ENCODE measurements around the gene ALG14. TPM values are rescaled to one million over a fixed set of nuclear protein-coding genes. Genes with fewer than 3 reads are reported as not detected.

ALG14 gene
- total and polyA plus RNA-seq, 2 donors (not counting 1 experiment from before 2014, with no cell fraction given): 0.92 to 2.6 TPM

GRCh38 chr1:94926915-94927404, 145.8 kb downstream of the ALG14 start, which contains the start of gene CNN3:
Gene CNN3, minus strand, starts transcription at chr1:94927110. Its CDS starts 216 bp downstream, at chr1:94926894.
- Histone ChIP-seq H3K27ac (ENCODE audit: low read length in 2 of 2) (peak within 1 kb of the TSS in 1 of 2 donors; percentile 82), H3K27me3 (replicated peaks in 1 of 4; ENCODE audit: control extremely low read depth in 1 of 4, control insufficient read depth in 3 of 4, insufficient read depth in 4 of 4, low read length in 3 of 4) (peaks cover 0 to 30% (median 9%) of the 10 kb centered on the region in 4 experiments)

More at GRCh38 chr1:94926915-94927404, 145.8 kb downstream of the ALG14 start, which contains the start of gene CNN3:
- Histone ChIP-seq H3K9me3 (ENCODE audit: control extremely low read depth in 1 of 3, control insufficient read depth in 2 of 3, insufficient read depth in 1 of 3, low read length in 2 of 3) (no peaks in the 10 kb centered on the region), H3K79me2 (ENCODE audit: control insufficient read depth, insufficient read depth, low read length) (no peaks in the 10 kb centered on the region), H3K36me3 (replicated peaks in 1 of 2; ENCODE audit: control extremely low read depth in 1 of 2, control insufficient read depth in 1 of 2, extremely low read depth in 1 of 2, insufficient read depth in 2 of 2, low read length in 1 of 2) (no peaks in the 10 kb centered on the region), H3K4me1 (ENCODE audit: control insufficient read depth in 2 of 2, insufficient read depth in 2 of 2, low read length in 2 of 2) (peaks cover 24 to 28% of the 10 kb centered on the region in 2 donors), H3K4me3 (ENCODE audit: control extremely low read depth in 1 of 5, extremely low read depth in 1 of 5, insufficient read depth in 1 of 5, low read depth in 2 of 5, low read length in 4 of 5) (peak within 1 kb of the TSS; percentile 56 to 67 (median 61)), H2AFZ (ENCODE audit: insufficient read depth, low read depth, low read length, poor library complexity, severe bottlenecking) (peak within 1 kb of the TSS; percentile 90), H3K9ac (ENCODE audit: low read length) (peak within 1 kb of the TSS; percentile 70), H3K4me2 (replicated peaks; ENCODE audit: low read depth, low read length, poor library complexity, severe bottlenecking) (peak within 1 kb of the TSS; percentile 97), H4K20me1 (ENCODE audit: control insufficient read depth, insufficient read depth, low read length, poor library complexity, severe bottlenecking) (no peaks in the 10 kb centered on the region)
- Mint-ChIP-seq H3K27me3 (peaks cover 27% of the 10 kb centered on the region), H3K27ac (peak within 1 kb of the TSS; percentile 80), H3K4me3 (peak within 1 kb of the TSS; percentile 95), H3K9me3 (ENCODE audit: insufficient read depth) (no peaks in the 10 kb centered on the region), H3K4me1 (peaks cover 26% of the 10 kb centered on the region)
- intact Hi-C loops (cut with micrococcal nuclease): loop anchor here (1.0 to 5.0 kb wide), 7 partner anchors 36 to 1580 kb away; partner anchors contain the start of genes ABCD3, ALG14 and DR1
- POLR2A ChIA-PET: interaction anchor here (0.8 kb wide), 1 partner anchor 250 kb away, joined by 3 read pairs; no protein-coding TSS in a partner anchor
- DNase-seq: peak; percentile 86
- TF ChIP-seq EZH2 (IDR thresholded peaks at IDR 0.05; ENCODE audit: borderline replicate concordance, insufficient read depth, low read depth, low read length, poor library complexity, severe bottlenecking): no peak
- TF ChIP-seq, protein P1, sequence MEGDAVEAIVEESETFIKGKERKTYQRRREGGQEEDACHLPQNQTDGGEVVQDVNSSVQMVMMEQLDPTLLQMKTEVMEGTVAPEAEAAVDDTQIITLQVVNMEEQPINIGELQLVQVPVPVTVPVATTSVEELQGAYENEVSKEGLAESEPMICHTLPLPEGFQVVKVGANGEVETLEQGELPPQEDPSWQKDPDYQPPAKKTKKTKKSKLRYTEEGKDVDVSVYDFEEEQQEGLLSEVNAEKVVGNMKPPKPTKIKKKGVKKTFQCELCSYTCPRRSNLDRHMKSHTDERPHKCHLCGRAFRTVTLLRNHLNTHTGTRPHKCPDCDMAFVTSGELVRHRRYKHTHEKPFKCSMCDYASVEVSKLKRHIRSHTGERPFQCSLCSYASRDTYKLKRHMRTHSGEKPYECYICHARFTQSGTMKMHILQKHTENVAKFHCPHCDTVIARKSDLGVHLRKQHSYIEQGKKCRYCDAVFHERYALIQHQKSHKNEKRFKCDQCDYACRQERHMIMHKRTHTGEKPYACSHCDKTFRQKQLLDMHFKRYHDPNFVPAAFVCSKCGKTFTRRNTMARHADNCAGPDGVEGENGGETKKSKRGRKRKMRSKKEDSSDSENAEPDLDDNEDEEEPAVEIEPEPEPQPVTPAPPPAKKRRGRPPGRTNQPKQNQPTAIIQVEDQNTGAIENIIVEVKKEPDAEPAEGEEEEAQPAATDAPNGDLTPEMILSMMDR (IDR thresholded peaks at IDR 0.05): no peak
- CTCF ChIA-PET: interaction anchor here (1.0 to 3.4 kb wide), 4 partner anchors 73 to 118 kb away, joined by 3 to 17 read pairs (median 8); no protein-coding TSS in a partner anchor
- ATAC-seq (ENCODE audit: low read depth): peak; percentile 85
- 2% methylated on average over 57 of the region's 57 CpGs for WGBS (ENCODE audit: insufficient coverage)
